T-helper 17 cell (primary cell): ENCODE measurements around the gene WDR90. TPM values are rescaled to one million over a fixed set of nuclear protein-coding genes. Genes with fewer than 3 reads are reported as not detected.

ENCODE experiments used
- ATAC-seq: fragments of 150-1000 bp; cut with Tn5 transposase; 2 replicates; pipeline ENCODE4 v1.10.0; 2021; ENCODE audit warnings: mild to moderate bottlenecking, moderate library complexity
- DNase-seq, 3 donors: peaks; one replicate each; pipeline versions ENCODE4 v3.0.0 to v3.0.0-alpha.2; 2020 to 2021
- H3K9me3 ChIP-seq: one replicate; pipeline ENCODE4 v1.7.0; 2013; ENCODE audit warnings: low read length, mild to moderate bottlenecking; ENCODE audit not compliant: control insufficient read depth, poor library complexity, severe bottlenecking
- H3K27ac Mint-ChIP-seq: one replicate; pipeline ENCODE4 v1.8.0; 2022; ENCODE audit warnings: mild to moderate bottlenecking, moderate library complexity, mixed read lengths
- H3K27me3 Mint-ChIP-seq: one replicate; pipeline ENCODE4 v1.8.0; 2022; ENCODE audit warnings: mixed read lengths
- H3K36me3 Mint-ChIP-seq: one replicate; pipeline ENCODE4 v1.8.0; 2022; ENCODE audit warnings: low read depth, mixed read lengths
- H3K4me1 Mint-ChIP-seq: one replicate; pipeline ENCODE4 v1.8.0; 2022; ENCODE audit warnings: mild to moderate bottlenecking, mixed read lengths
- H3K4me3 Mint-ChIP-seq: one replicate; pipeline ENCODE4 v1.8.0; 2022; ENCODE audit warnings: mild to moderate bottlenecking, moderate library complexity, mixed read lengths
- total RNA-seq, 4 donors: library from RNA in 2 of 4; stranded (reverse) in 2 of 4; gene quantifications; one replicate each; pipeline ENCODE4 v1.2.3 and lab custom pipeline; 2022 to 2026

Gene WDR90
- total RNA-seq, 2 donors from 2014 or later: 11.1 to 15.3 TPM

DNA sequence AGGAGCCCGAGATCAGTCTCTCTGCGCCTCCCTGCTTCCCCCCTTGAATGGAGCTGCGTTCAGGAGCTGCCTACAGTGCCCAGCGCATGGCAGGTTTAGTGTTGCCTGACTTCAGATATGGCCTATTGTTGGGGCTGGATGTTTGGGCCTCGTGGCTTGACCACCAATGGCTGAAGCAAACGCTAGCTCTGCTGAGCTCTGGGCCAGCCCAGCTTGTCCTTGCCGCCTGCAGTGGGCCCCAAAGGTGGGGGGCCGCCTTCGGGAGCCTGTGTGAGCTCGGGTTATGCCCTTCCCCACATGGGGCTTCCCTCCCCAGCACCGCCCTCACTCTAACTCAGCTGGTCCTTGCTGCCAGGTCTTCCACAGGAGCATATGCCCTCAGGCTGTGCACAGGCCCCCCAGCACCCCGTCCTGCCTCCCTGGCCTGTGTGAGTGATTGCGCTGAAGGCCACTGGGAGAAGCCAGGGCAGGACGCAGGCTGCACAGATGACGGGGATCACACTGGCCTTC is 11.1 kb upstream of the WDR90 start:
- no peaks in the 10 kb centered on the region for H3K9me3 ChIP-seq
- H3K36me3 Mint-ChIP-seq: peaks cover 2% of the 10 kb centered on the region
- H3K27ac Mint-ChIP-seq: no peak overlapping the region
- DNase-seq (no peak), ATAC-seq (no peak)
- H3K27me3 Mint-ChIP-seq: peaks cover 7% of the 10 kb centered on the region
- H3K4me3 Mint-ChIP-seq: peak overlapping the region; percentile 97
- peaks cover 9% of the 10 kb centered on the region for H3K4me1 Mint-ChIP-seq

GRCh38 chr16:638836-639235 is 10.3 kb upstream of the WDR90 start:
- no peaks in the 10 kb centered on the region for H3K9me3 ChIP-seq
- H3K4me1 Mint-ChIP-seq: peaks cover 9% of the 10 kb centered on the region
- no peak overlapping the region for H3K4me3 Mint-ChIP-seq
- peaks cover 7% of the 10 kb centered on the region for H3K27me3 Mint-ChIP-seq
- H3K36me3 Mint-ChIP-seq: peaks cover 2% of the 10 kb centered on the region
- no peak for ATAC-seq
- no peak overlapping the region for H3K27ac Mint-ChIP-seq
- DNase-seq: no peak

GRCh38 chr16:640614-641013 is 8.6 kb upstream of the WDR90 start:
- Mint-ChIP-seq H3K4me1 (peaks cover 16% of the 10 kb centered on the region), H3K4me3 (peak overlapping the region; percentile 71), H3K27me3 (peaks cover 7% of the 10 kb centered on the region), H3K27ac (no peak overlapping the region), H3K36me3 (peaks cover 2% of the 10 kb centered on the region)
- no peaks in the 10 kb centered on the region for H3K9me3 ChIP-seq
- no peak for ATAC-seq
- no peak for DNase-seq

- Mint-ChIP-seq H3K27ac (peak within 1 kb of the TSS; percentile 41), H3K4me3 (peak within 1 kb of the TSS; percentile 76)
- ATAC-seq: peak; percentile 33
Observed at GRCh38 chr16:641326-642188, 7.6 kb upstream of the WDR90 start, which contains the start of gene MCRIP2. MCRIP2 (plus strand) TSS chr16:641828; CDS start chr16:641992, 164 bp downstream.

DNA sequence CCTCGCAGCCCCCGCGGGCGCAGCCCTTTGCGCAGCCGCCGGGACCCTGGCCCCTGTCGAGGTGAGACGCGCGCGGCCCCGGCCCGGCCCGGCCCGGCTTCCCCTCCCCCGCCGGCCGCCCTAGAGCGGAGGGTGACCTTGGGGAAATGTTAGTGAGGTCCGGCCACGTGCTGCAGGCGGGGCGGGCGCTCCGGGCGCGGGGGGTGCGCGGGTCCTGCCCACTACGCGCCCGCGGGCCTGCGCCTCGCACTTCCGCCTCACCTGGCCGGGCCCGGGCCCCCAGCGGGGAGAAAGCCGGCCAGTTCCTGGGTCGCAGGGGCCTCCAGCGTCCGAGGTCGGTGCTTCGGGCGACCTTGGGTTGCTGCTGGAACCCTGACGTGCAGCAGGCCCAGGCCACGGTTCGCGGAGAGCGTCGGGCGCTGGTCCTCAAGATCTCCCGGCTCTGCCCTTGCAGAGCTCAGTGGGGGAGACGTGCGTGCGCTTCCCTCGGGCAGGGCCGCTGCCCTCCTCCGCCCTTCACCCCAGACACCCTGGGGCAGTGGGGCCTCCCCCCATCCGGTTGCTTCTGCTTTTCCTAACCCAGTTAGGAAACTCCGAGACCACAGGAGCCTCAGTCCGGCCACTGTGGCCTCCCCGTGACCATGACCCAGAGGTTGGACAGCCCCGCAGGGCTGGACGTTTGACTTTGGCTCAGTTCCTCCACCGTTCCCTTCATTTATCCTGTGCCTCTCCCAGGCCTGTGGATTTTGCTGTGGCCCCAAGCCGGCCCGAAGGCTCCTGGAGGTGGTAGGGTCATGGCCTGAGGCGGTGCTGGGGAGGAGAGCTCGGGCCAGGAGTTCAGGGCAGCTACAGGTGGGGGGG is 6.7 kb upstream of the WDR90 start:
- ATAC-seq (peak; percentile 48), DNase-seq (no peak)
- H3K4me3 Mint-ChIP-seq: peak overlapping the region; percentile 76
- no peaks in the 10 kb centered on the region for H3K27me3 Mint-ChIP-seq
- peak overlapping the region; percentile 41 for H3K27ac Mint-ChIP-seq
- no peaks in the 10 kb centered on the region for H3K9me3 ChIP-seq
- peaks cover 9% of the 10 kb centered on the region for H3K4me1 Mint-ChIP-seq
- H3K36me3 Mint-ChIP-seq: no peaks in the 10 kb centered on the region

More at GRCh38 chr16:641326-642188, 7.6 kb upstream of the WDR90 start, which contains the start of gene MCRIP2:
- no peaks in the 10 kb centered on the region for H3K9me3 ChIP-seq
- Mint-ChIP-seq H3K4me1 (peaks cover 12% of the 10 kb centered on the region), H3K36me3 (peaks cover 2% of the 10 kb centered on the region), H3K27me3 (peaks cover 4% of the 10 kb centered on the region)
- DNase-seq: peak in 2 of 3 donors; percentile 52 to 57

GRCh38 chr16:643050-643368 is 6.2 kb upstream of the WDR90 start:
- Mint-ChIP-seq H3K27ac (peak overlapping the region; percentile 41), H3K4me1 (peaks cover 12% of the 10 kb centered on the region), H3K36me3 (no peaks in the 10 kb centered on the region), H3K27me3 (no peaks in the 10 kb centered on the region), H3K4me3 (peak overlapping the region; percentile 76)
- ATAC-seq (no peak), DNase-seq (no peak)
- no peaks in the 10 kb centered on the region for H3K9me3 ChIP-seq

GRCh38 chr16:644556-644955 is 4.6 kb upstream of the WDR90 start:
- Mint-ChIP-seq H3K27ac (peak overlapping the region; percentile 47), H3K27me3 (no peaks in the 10 kb centered on the region), H3K36me3 (no peaks in the 10 kb centered on the region), H3K4me1 (peaks cover 14% of the 10 kb centered on the region), H3K4me3 (no peak overlapping the region)
- no peak for ATAC-seq
- DNase-seq: no peak
- H3K9me3 ChIP-seq: no peaks in the 10 kb centered on the region

- no peak for ATAC-seq
- Mint-ChIP-seq H3K4me3 (no peak overlapping the region), H3K27ac (no peak overlapping the region), H3K27me3 (no peaks in the 10 kb centered on the region), H3K4me1 (peaks cover 14% of the 10 kb centered on the region), H3K36me3 (no peaks in the 10 kb centered on the region)
- no peak for DNase-seq
- H3K9me3 ChIP-seq: no peaks in the 10 kb centered on the region
Observed at GRCh38 chr16:645852-646678, 3.1 kb upstream of the WDR90 start.

- ATAC-seq: no peak
- Mint-ChIP-seq H3K27me3 (no peaks in the 10 kb centered on the region), H3K36me3 (no peaks in the 10 kb centered on the region), H3K27ac (no peak overlapping the region), H3K4me1 (peaks cover 14% of the 10 kb centered on the region), H3K4me3 (no peak overlapping the region)
- no peaks in the 10 kb centered on the region for H3K9me3 ChIP-seq
- DNase-seq: no peak
Observed at GRCh38 chr16:646679-647172, 2.4 kb upstream of the WDR90 start.

DNA sequence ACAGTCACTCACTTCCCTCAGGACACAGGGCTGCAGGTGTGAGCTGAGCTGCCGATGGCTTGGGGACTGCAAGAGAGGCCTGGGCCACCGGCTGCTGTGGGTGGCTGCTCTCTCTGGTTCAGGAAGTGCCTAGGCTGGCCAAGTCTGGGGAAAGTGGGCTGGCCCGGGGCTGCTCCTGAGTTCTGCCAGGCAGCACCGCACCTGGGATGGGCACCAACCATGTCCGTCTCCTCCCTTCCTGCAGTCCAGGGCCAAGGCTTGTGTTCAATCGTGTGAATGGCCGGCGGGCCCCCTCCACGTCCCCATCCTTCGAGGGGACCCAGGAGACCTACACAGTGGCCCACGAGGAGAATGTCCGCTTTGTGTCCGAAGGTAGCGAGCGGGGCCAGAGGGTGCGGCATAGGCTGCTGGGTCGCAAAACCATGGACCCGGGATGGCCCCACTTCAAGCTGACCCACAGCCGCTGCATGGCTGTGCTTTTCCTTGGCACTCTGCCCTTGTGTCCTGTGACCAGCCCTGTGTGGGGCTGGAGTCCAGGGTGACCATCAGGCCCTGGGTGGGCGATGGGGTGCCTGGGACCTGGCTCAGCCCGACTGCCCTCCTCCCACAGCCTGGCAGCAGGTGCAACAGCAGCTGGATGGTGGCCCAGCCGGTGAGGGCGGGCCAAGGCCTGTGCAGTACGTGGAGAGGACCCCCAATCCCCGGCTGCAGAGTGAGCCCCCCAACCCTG is 1.8 kb upstream of the WDR90 start:
- Mint-ChIP-seq H3K27ac (no peak overlapping the region), H3K4me3 (no peak overlapping the region), H3K4me1 (peaks cover 14% of the 10 kb centered on the region), H3K27me3 (no peaks in the 10 kb centered on the region), H3K36me3 (no peaks in the 10 kb centered on the region)
- H3K9me3 ChIP-seq: no peaks in the 10 kb centered on the region
- ATAC-seq: no peak
- DNase-seq: no peak

GRCh38 chr16:648071-648780 is 939 bp upstream of the WDR90 start:
- DNase-seq (no peak), ATAC-seq (no peak)
- no peaks in the 10 kb centered on the region for H3K36me3 Mint-ChIP-seq
- H3K4me3 Mint-ChIP-seq: peak overlapping the region; percentile 83
- peak overlapping the region; percentile 39 for H3K27ac Mint-ChIP-seq
- H3K27me3 Mint-ChIP-seq: no peaks in the 10 kb centered on the region
- peaks cover 14% of the 10 kb centered on the region for H3K4me1 Mint-ChIP-seq
- H3K9me3 ChIP-seq: no peaks in the 10 kb centered on the region
